K562 treated with DMSO at 1 percent for 24 hours (cell line): ENCODE results near the gene DRAM2. TPM values are rescaled to one million over a fixed set of nuclear protein-coding genes. Genes with fewer than 3 reads are reported as not detected.

Source experiments
- total RNA-seq: library from RNA; unstranded; fragments of 300-600 nt; gene quantifications from 2 replicates; pipeline ENCODE4 v1.2.3, GENCODE V29; 2022; ENCODE audit warnings: low read depth; ENCODE audit not compliant: insufficient read depth

The DRAM2 gene
- 56.0 and 73.7 TPM in 2 replicates for total RNA-seq

DNA sequence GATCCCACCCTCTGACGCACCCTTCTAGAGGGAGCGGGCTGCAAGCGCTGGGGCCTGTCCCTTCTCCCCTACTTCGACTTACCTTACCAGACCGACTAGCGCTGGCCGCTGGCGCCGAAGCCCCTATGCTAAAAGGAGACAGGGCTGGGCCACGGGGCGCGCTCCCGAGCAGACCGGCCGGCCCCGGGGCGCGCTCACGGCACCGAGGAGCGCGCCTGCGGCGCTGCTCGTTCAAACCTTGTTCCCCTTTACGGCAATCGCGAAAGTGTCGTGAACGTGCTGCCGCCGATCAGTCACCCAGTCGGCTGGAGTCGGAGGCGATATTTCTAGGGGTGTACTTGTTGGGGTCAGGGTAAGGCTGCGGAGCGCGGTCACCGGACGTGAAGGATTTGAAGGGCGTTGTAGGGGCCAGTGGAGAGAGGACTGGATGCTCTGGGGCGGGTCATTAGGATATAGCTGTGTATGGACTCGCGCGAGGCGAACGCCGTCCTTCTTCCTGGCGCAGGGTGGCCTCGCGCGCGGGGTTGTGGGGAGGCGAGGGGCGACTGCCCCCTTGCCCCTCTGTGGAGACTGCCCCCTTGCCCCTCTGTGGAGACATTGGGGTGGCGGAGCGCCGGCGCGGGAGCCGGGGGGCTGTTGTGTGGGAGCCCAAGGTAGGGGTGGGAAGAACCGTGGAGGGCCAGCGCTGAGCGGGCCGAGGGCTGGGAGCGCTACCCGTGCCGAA, at the start of gene DRAM2, which contains the start of gene CEPT1:
DRAM2 (minus strand) TSS at position 138 of the 724 bp plus-strand sequence. CDS start 8,539 bp downstream, outside the sequence.
CEPT1 (plus strand) TSS at position 268 of the 724 bp plus-strand sequence. CDS start 7,492 bp downstream, outside the sequence.

Other genes starting within 250 kb of the DRAM2 start
- gene LRIF1, start 176.2 kb downstream of the DRAM2 start, total RNA-seq: 30.1 and 37.7 TPM in 2 replicates
- 14.7 and 19.0 TPM in 2 replicates for gene CEPT1, start 130 bp upstream of the DRAM2 start, total RNA-seq
- not detected in 2 replicates for gene DENND2D, start 60.6 kb upstream of the DRAM2 start, total RNA-seq
- gene CHI3L2, start 87.6 kb upstream of the DRAM2 start, total RNA-seq: 0.27 TPM in 1 of 2 replicates, not detected in the other
- gene CHIA, start 150.8 kb upstream of the DRAM2 start, total RNA-seq: not detected in 2 replicates